K562 (cell line): ENCODE data around the gene C19orf44.

Experiments
- ARID3A ChIP-seq: IDR thresholded peaks from 2 replicates; pipeline ENCODE4 v1.6.1; 2012; ENCODE audit warnings: low read depth, low read length, improper control_type of control experiment, borderline replicate concordance
- CTCF ChIP-seq, 3 experiments: IDR thresholded peaks in 2 of 3; conservative IDR thresholded peaks in 1 of 3; 2 replicates each; pipeline ENCODE4 v1.5.1; 2011 to 2012; ENCODE audit warnings: low read length in 3 of 3, mild to moderate bottlenecking in 3 of 3, control low read depth in 2 of 3, improper control_type of control experiment in 1 of 3, inconsistent platforms in 1 of 3, low read depth in 1 of 3, mixed read lengths in 1 of 3, moderate library complexity in 1 of 3; ENCODE audit not compliant: insufficient read depth in 2 of 3
- EHMT2 ChIP-seq: fragments of 450-650 bp; IDR thresholded peaks from 2 replicates; pipeline ENCODE4 v1.6.1; 2018; ENCODE audit warnings: antibody characterized with exemption
- KDM4B ChIP-seq, 2 experiments: fragments of 450-650 bp in 1 of 2; sonication (generic) in 1 of 2; IDR thresholded peaks; 2 replicates each; pipeline ENCODE4 v1.6.1; 2016 to 2017; ENCODE audit warnings: borderline replicate concordance in 2 of 2, antibody characterized with exemption in 1 of 2, low read depth in 1 of 2, mild to moderate bottlenecking in 1 of 2
- POLR2A ChIP-seq: fragments of 450-650 bp; conservative IDR thresholded peaks from 2 replicates; pipeline ENCODE4 v1.6.1; 2016
- ZNF224 ChIP-seq: sonication (generic); formaldehyde crosslinking; IDR thresholded peaks from 2 replicates; pipeline ENCODE4 v1.8.0; 2022; ENCODE audit warnings: mild to moderate bottlenecking, missing genetic modification reagents
- ZNF780A ChIP-seq: fragments of 250-450 bp; sonication (Bioruptor Pico); IDR thresholded peaks from 2 replicates; pipeline ENCODE4 v1.5.0; 2021; ENCODE audit warnings: mild to moderate bottlenecking

GRCh38 chr19:16497837-16498236 lies 1.6 kb downstream of the C19orf44 start:
- TF ChIP-seq CTCF (IDR thresholded peaks at IDR 0.05 in 2 of 3, conservative IDR thresholded peaks at IDR 0.05 in 1 of 3; ENCODE audit: insufficient read depth in 2 of 3, low read depth in 1 of 3, low read length in 3 of 3) (no peak), ZNF224 (CRISPR knock-in tag) (no peak), KDM4B (IDR thresholded peaks at IDR 0.05; ENCODE audit: borderline replicate concordance in 2 of 2, low read depth in 1 of 2) (no peak), ZNF780A (CRISPR knock-in tag) (no peak), ARID3A (no peak), POLR2A (no peak), EHMT2 (no peak)
